SK-N-SH treated with all-trans-retinoic acid at 6 μM for 48 hours (cell line): ENCODE data around the gene SLC6A9.

ENCODE experiments used
- ARNTL ChIP-seq: fragments of 450-650 bp; formaldehyde crosslinking; IDR thresholded peaks from 2 replicates; pipeline ENCODE4 v1.5.0; 2020; ENCODE audit warnings: low read depth, mild to moderate bottlenecking, moderate library complexity, borderline replicate concordance
- PPARA ChIP-seq: fragments of 250-450 bp; sonication (Bioruptor Pico); IDR thresholded peaks from 2 replicates; pipeline ENCODE4 v1.5.0; 2020; ENCODE audit warnings: mild to moderate bottlenecking, borderline replicate concordance
- RARB ChIP-seq: fragments of 250-450 bp; sonication (Bioruptor Pico); IDR thresholded peaks from 2 replicates; pipeline ENCODE4 v1.8.0; 2021; ENCODE audit warnings: mild to moderate bottlenecking, moderate library complexity
- TCF4 ChIP-seq: fragments of 250-450 bp; sonication (Bioruptor Pico); IDR thresholded peaks from 2 replicates; pipeline ENCODE4 v1.8.0; 2021; ENCODE audit warnings: mild to moderate bottlenecking, moderate library complexity, borderline replicate concordance
- ZC3H10 ChIP-seq: fragments of 250-450 bp; sonication (Bioruptor Pico); IDR thresholded peaks from 2 replicates; pipeline ENCODE4 v1.5.1; 2021; ENCODE audit warnings: mild to moderate bottlenecking, moderate library complexity
- TF ChIP-seq, protein P1 (sequence below): fragments of 250-450 bp; sonication (Bioruptor Pico); IDR thresholded peaks from 2 replicates; pipeline ENCODE4 v1.5.1; 2020; ENCODE audit warnings: low read depth, mild to moderate bottlenecking, moderate library complexity

DNA sequence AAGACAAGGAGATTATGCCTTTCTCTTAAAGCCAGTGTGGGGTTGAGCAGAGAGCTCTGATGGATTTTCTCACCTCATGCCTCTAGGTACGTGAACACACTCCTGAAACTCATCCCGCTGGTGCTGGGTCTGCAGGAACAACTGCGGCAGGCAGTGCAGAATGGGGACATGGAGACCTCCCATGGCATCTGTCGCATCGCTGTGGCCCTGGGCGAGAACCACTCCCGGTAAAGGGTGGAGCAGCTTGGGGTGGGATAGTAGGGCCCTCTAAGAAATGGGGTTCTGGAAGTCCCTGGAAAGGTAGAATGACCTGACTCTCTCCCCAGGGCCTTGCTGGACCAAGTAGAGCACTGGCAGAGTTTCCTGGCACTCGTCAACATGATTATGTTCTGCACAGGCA, 75.0 kb downstream of the SLC6A9 start:
- TF ChIP-seq RARB (CRISPR knock-in tag) (no peak), PPARA (no peak), ARNTL (no peak), TCF4 (CRISPR knock-in tag) (no peak), ZC3H10 (CRISPR knock-in tag) (no peak)
- TF ChIP-seq, protein P1, sequence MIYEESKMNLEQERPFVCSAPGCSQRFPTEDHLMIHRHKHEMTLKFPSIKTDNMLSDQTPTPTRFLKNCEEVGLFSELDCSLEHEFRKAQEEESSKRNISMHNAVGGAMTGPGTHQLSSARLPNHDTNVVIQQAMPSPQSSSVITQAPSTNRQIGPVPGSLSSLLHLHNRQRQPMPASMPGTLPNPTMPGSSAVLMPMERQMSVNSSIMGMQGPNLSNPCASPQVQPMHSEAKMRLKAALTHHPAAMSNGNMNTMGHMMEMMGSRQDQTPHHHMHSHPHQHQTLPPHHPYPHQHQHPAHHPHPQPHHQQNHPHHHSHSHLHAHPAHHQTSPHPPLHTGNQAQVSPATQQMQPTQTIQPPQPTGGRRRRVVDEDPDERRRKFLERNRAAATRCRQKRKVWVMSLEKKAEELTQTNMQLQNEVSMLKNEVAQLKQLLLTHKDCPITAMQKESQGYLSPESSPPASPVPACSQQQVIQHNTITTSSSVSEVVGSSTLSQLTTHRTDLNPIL, result no peak
